Activated CD8-positive, alpha-beta memory T cell treated with anti-CD3 and anti-CD28 coated beads for 1 hour (primary cell): ENCODE measurements around the gene RPAIN.

Source experiments
- DNase-seq, 2 donors: peaks; one replicate each; pipeline ENCODE4 v3.0.0-alpha.2; 2020; ENCODE audit warnings: low read depth in 1 of 2; ENCODE audit errors: extremely low read depth in 1 of 2

RPAIN gene

DNA sequence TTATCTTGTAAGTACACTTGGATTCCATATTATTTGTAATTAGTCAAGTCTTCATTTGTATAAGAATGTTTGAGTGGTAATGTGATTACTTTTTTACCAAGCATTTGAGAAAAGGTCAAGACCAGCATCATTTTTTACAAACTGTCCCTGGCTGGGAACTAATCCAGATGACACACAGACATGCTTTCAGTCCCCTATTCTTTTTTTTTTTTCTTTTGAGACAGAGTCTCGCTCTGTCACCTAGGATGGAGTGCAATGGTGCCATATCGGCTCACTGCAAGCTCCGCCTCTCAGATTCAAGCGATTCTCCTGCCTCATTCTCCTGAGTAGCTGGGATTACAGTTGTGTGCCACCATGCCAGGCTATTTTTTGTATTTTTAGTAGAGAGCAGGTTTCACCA, 61.5 kb downstream of the RPAIN start:
- no peak for DNase-seq
